KMS-11 (cell line): ENCODE results near the gene CBL.

ENCODE experiments used
- H2AFZ ChIP-seq: fragments of 200-600 bp; sonication (generic); 2 replicates; pipeline ENCODE4 v1.6.1; 2016; ENCODE audit warnings: antibody characterized with exemption, mixed run types, low read depth
- H3K27ac ChIP-seq: fragments of 200-600 bp; sonication (generic); 2 replicates; pipeline ENCODE4 v1.6.1; 2016; ENCODE audit warnings: mild to moderate bottlenecking, mixed run types
- H3K27me3 ChIP-seq: fragments of 200-600 bp; sonication (generic); 2 replicates; pipeline ENCODE4 v1.6.1; 2017; ENCODE audit warnings: mild to moderate bottlenecking, low read depth, mixed run types, moderate library complexity; ENCODE audit not compliant: insufficient read depth
- H3K36me3 ChIP-seq: fragments of 200-600 bp; sonication (generic); 2 replicates; pipeline ENCODE4 v1.6.1; 2017; ENCODE audit warnings: mild to moderate bottlenecking, mixed run types; ENCODE audit not compliant: insufficient read depth
- H3K4me1 ChIP-seq: fragments of 200-600 bp; sonication (generic); 2 replicates; pipeline ENCODE4 v1.6.1; 2016; ENCODE audit warnings: mild to moderate bottlenecking, low read depth, mixed run types; ENCODE audit not compliant: poor library complexity, severe bottlenecking
- H3K4me2 ChIP-seq: fragments of 200-600 bp; sonication (generic); 2 replicates; pipeline ENCODE4 v1.7.0; 2016; ENCODE audit warnings: mild to moderate bottlenecking, mixed run types
- H3K4me3 ChIP-seq: fragments of 200-600 bp; sonication (generic); IDR thresholded peaks from 2 replicates; pipeline ENCODE4 v1.6.1; 2017; ENCODE audit warnings: low read depth, low read length, mixed read lengths; ENCODE audit not compliant: insufficient read depth
- H3K79me2 ChIP-seq: fragments of 200-600 bp; sonication (generic); 2 replicates; pipeline ENCODE4 v1.6.1; 2016; ENCODE audit warnings: low read depth, mixed run types; ENCODE audit not compliant: insufficient read depth
- H3K9ac ChIP-seq: fragments of 200-600 bp; sonication (generic); 2 replicates; pipeline ENCODE4 v1.6.1; 2016; ENCODE audit warnings: mild to moderate bottlenecking, mixed run types
- H4K20me1 ChIP-seq: fragments of 200-600 bp; sonication (generic); 2 replicates; pipeline ENCODE4 v1.6.1; 2016; ENCODE audit warnings: mild to moderate bottlenecking, mixed run types; ENCODE audit not compliant: insufficient read depth
- TF ChIP-seq, protein P1 (sequence below): fragments of 200-600 bp; sonication (generic); conservative IDR thresholded peaks from 2 replicates; pipeline ENCODE4 v1.6.1; 2017; ENCODE audit warnings: low read depth, mild to moderate bottlenecking, antibody characterized with exemption, low read length, moderate library complexity, mixed read lengths

CBL gene

DNA sequence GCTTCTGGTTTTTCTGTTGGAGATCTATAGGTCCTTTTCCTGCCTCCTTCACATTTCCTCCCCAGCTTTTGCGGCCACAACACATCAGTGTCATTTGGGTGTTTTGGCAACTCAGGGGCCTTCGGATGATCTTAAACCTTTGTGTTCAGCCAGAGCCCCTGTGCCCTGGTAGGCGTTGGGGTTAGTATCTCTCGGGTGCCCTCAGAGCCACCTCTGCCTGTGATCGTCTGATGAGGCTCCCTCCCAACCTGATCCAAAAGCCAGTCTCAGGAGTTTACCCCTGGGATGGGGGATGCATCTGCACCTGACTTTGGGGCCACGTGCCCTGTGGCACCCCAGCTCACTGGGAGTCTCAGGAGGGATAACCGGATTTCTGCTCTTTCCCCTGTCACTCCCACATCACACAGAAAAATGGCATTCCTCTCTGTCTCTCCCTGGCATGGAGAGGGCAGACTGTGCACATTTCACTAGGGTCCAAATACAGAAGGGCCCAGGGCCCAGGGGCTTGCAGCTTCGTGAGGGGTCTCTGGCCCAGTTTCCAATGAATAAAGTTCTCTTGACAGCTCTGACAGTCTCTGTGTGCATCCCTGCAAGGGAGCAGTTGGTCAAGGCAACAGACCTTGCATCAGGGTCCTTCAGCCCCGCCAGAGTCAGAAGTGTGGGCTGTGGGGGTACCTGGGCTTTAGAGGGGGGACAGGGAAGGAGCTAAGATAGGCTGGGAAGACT, 130.8 kb downstream of the CBL start:
- TF ChIP-seq, protein P1, sequence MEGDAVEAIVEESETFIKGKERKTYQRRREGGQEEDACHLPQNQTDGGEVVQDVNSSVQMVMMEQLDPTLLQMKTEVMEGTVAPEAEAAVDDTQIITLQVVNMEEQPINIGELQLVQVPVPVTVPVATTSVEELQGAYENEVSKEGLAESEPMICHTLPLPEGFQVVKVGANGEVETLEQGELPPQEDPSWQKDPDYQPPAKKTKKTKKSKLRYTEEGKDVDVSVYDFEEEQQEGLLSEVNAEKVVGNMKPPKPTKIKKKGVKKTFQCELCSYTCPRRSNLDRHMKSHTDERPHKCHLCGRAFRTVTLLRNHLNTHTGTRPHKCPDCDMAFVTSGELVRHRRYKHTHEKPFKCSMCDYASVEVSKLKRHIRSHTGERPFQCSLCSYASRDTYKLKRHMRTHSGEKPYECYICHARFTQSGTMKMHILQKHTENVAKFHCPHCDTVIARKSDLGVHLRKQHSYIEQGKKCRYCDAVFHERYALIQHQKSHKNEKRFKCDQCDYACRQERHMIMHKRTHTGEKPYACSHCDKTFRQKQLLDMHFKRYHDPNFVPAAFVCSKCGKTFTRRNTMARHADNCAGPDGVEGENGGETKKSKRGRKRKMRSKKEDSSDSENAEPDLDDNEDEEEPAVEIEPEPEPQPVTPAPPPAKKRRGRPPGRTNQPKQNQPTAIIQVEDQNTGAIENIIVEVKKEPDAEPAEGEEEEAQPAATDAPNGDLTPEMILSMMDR, result no peak
- Histone ChIP-seq H3K79me2 (peaks cover 6% of the 10 kb centered on the region; the same call in 1 of the 2 replicates), H3K27me3 (no peaks in the 10 kb centered on the region), H3K4me2 (no peak overlapping the region), H4K20me1 (no peaks in the 10 kb centered on the region), H3K4me3 (no peak overlapping the region), H3K4me1 (no peaks in the 10 kb centered on the region), H2AFZ (no peak overlapping the region), H3K9ac (no peak overlapping the region), H3K36me3 (no peaks in the 10 kb centered on the region), H3K27ac (no peak overlapping the region)

DNA sequence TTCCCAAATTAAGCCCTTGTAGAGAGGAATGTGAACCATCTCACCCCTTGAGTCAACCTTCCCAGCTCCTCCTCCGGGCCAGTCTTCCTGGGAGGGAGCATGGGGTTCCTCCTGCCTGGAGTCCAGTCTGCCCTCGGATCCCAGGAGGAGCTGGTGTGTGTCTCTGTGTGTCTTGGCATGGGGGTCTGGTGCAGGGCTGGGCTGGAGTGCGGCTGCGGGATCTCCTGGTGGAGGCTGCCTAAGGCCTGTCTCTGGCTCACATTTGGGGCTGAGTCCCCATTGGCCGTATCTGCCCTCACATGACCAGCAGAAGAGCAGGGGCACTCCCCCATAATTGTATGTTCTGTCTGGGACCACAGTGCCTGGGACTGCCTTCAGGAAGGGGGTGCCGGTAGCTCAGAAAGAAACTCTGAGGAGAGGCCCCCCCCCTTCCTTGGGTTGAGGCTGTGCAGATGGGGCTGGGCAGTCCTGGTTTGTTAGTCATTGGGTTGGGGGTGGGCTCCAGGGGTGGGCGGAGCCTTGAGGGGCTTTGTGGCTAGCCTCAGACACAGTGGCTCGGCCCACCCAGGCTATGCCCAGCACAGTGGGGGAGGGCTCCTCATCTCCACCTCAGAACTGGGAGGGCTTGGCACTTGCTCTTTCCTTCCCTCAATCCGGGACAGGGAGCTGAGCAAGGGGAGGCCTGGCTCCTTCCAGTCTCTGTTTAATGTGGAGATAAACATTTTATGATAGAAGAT, 131.6 kb downstream of the CBL start:
- Histone ChIP-seq H3K27me3 (no peaks in the 10 kb centered on the region), H3K36me3 (no peaks in the 10 kb centered on the region), H3K4me2 (no peak overlapping the region), H3K4me1 (no peaks in the 10 kb centered on the region), H3K9ac (no peak overlapping the region), H2AFZ (no peak overlapping the region), H3K79me2 (peaks cover 6% of the 10 kb centered on the region; the same call in 1 of the 2 replicates), H3K27ac (no peak overlapping the region), H4K20me1 (no peaks in the 10 kb centered on the region), H3K4me3 (no peak overlapping the region)
- TF ChIP-seq, protein P1, result no peak

GRCh38 chr11:119338318-119338890, 132.3 kb downstream of the CBL start:
- H4K20me1 ChIP-seq, result no peaks in the 10 kb centered on the region
- H3K4me1 ChIP-seq, result no peaks in the 10 kb centered on the region
- H2AFZ ChIP-seq, result no peak overlapping the region
- TF ChIP-seq, protein P1, result peak; percentile 76
- no peak overlapping the region for H3K27ac ChIP-seq
- no peak overlapping the region for H3K4me2 ChIP-seq
- peaks cover 6% of the 10 kb centered on the region; the same call in 1 of the 2 replicates for H3K79me2 ChIP-seq
- no peaks in the 10 kb centered on the region for H3K36me3 ChIP-seq
- no peaks in the 10 kb centered on the region; the same call in 1 of the 2 replicates for H3K27me3 ChIP-seq
- H3K4me3 ChIP-seq, result no peak overlapping the region
- no peak overlapping the region for H3K9ac ChIP-seq

GRCh38 chr11:119338965-119339588, 132.9 kb downstream of the CBL start:
- TF ChIP-seq, protein P1, result no peak
- Histone ChIP-seq H3K4me1 (no peaks in the 10 kb centered on the region), H2AFZ (no peak overlapping the region), H3K27me3 (no peaks in the 10 kb centered on the region; the same call in 1 of the 2 replicates), H4K20me1 (no peaks in the 10 kb centered on the region), H3K4me2 (no peak overlapping the region), H3K27ac (no peak overlapping the region), H3K36me3 (no peaks in the 10 kb centered on the region), H3K4me3 (no peak overlapping the region), H3K9ac (no peak overlapping the region), H3K79me2 (peaks cover 6% of the 10 kb centered on the region; the same call in 1 of the 2 replicates)
